MCF 10A (cell line): ENCODE measurements around the gene ZNF41. TPM values are rescaled to one million over a fixed set of nuclear protein-coding genes. Genes with fewer than 3 reads are reported as not detected.

Source experiments
- BruUV-seq: library from RNA; stranded (reverse); fragments of 400-500 nt; replicated peaks from 2 replicates; lab custom pipeline; 2021; lab: Mats Ljungman, UMichigan
- CTCF ChIA-PET: fragments of 300-600 bp; sonication (Branson Sonifier 250); formaldehyde crosslinking; extraction: SDS; loops from one replicate; lab custom pipeline; 2021; ENCODE audit warnings: antibody characterized with exemption, inconsistent platforms; lab: Yijun Ruan, JAX
- POLR2A ChIA-PET: fragments of 300-600, 350-650 bp; sonication (Branson Sonifier 250); formaldehyde crosslinking; extraction: SDS; loops from one replicate; lab custom pipeline; 2020; ENCODE audit warnings: antibody characterized with exemption, inconsistent platforms; lab: Yijun Ruan, JAX
- DNase-seq: peaks from one replicate; pipeline ENCODE4 v3.0.0-alpha.2; 2018; ENCODE audit not compliant: unreplicated experiment
- H3K27ac Mint-ChIP-seq: one replicate; pipeline ENCODE4 v1.8.0; 2022; ENCODE audit warnings: mild to moderate bottlenecking, low read depth, mixed read lengths; ENCODE audit not compliant: unreplicated experiment
- H3K27me3 Mint-ChIP-seq: one replicate; pipeline ENCODE4 v1.8.0; 2022; ENCODE audit warnings: mixed read lengths; ENCODE audit not compliant: insufficient read depth, unreplicated experiment
- H3K36me3 Mint-ChIP-seq: one replicate; pipeline ENCODE4 v1.8.0; 2022; ENCODE audit warnings: mild to moderate bottlenecking, moderate library complexity, mixed read lengths; ENCODE audit not compliant: insufficient read depth, unreplicated experiment
- H3K4me1 Mint-ChIP-seq: one replicate; pipeline ENCODE4 v1.8.0; 2022; ENCODE audit warnings: mixed read lengths; ENCODE audit not compliant: insufficient read depth, unreplicated experiment
- H3K4me3 Mint-ChIP-seq: one replicate; pipeline ENCODE4 v1.8.0; 2022; ENCODE audit warnings: mild to moderate bottlenecking, moderate library complexity, mixed read lengths; ENCODE audit not compliant: unreplicated experiment
- H3K9me3 Mint-ChIP-seq: one replicate; pipeline ENCODE4 v1.8.0; 2022; ENCODE audit warnings: mixed read lengths; ENCODE audit not compliant: unreplicated experiment
- CTCF ChIP-seq: fragments of 200-600 bp; IDR thresholded peaks from one replicate; pipeline ENCODE4 v1.8.0; 2022; ENCODE audit warnings: antibody characterized with exemption, mild to moderate bottlenecking; ENCODE audit not compliant: unreplicated experiment
- intact Hi-C: fragments of 100-400 bp; cut with micrococcal nuclease; formaldehyde crosslinking; loops from 2 replicates; pipeline ENCODE4 v1.14.1; 2022
- total RNA-seq: library from RNA; stranded (reverse); gene quantifications from 2 replicates; pipeline ENCODE4 v1.2.3, GENCODE V29; 2022

Gene ZNF41
- total RNA-seq, 1 experiment from 2014 or later, result 7.0 TPM

DNA sequence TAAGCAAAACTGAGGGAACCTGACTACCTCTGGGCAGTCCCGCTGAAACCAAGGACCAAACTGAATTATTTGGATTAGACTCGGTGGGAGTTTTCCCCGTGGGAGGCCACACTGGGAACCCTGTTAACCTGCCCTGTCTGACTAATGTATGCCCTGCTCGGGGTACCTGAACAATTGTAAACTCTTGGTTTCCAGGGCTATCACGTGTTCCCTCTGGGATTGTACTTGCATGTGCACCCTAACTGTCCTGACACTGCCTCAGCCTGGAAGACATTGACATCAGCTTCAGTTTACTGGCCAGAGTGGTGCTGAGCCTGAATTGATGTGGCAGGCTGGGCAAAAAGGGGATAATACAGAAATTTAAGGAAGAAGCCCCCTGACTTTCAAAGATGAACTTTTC lies 20.1 kb upstream of the ZNF41 start:
- BruUV-seq, result no TSS peak
- DNase-seq, result no peak
- H3K27ac Mint-ChIP-seq, result no peak overlapping the region
- POLR2A ChIA-PET, result interaction anchor here (1.5 kb wide), 1 partner anchor 20 kb away, joined by 3 read pairs; no protein-coding TSS in a partner anchor
- H3K27me3 Mint-ChIP-seq, result no peaks in the 10 kb centered on the region
- no peak for TF ChIP-seq CTCF
- CTCF ChIA-PET, result no interaction called here
- intact Hi-C loops, result no loop called here
- no peak overlapping the region for H3K4me3 Mint-ChIP-seq
- no peaks in the 10 kb centered on the region for H3K9me3 Mint-ChIP-seq
- no peaks in the 10 kb centered on the region for H3K36me3 Mint-ChIP-seq
- no peaks in the 10 kb centered on the region for H3K4me1 Mint-ChIP-seq

- intact Hi-C loops, result no loop called here
- H3K4me1 Mint-ChIP-seq, result no peaks in the 10 kb centered on the region
- TF ChIP-seq CTCF, result no peak
- ChIA-PET CTCF (interaction anchor here (0.6 to 3.9 kb wide), 3 partner anchors 13 to 462 kb away, joined by 3 to 26 read pairs (median 5); no protein-coding TSS in a partner anchor), POLR2A (interaction anchor here (1.5 kb wide), 1 partner anchor 20 kb away, joined by 3 read pairs; no protein-coding TSS in a partner anchor)
- no peaks in the 10 kb centered on the region for H3K27me3 Mint-ChIP-seq
- BruUV-seq, result no TSS peak
- DNase-seq, result peak; percentile 59
- H3K9me3 Mint-ChIP-seq, result no peaks in the 10 kb centered on the region
- no peaks in the 10 kb centered on the region for H3K36me3 Mint-ChIP-seq
- H3K4me3 Mint-ChIP-seq, result no peak overlapping the region
- H3K27ac Mint-ChIP-seq, result no peak overlapping the region
Observed at GRCh38 chrX:47502316-47503125, 19.5 kb upstream of the ZNF41 start.

DNA sequence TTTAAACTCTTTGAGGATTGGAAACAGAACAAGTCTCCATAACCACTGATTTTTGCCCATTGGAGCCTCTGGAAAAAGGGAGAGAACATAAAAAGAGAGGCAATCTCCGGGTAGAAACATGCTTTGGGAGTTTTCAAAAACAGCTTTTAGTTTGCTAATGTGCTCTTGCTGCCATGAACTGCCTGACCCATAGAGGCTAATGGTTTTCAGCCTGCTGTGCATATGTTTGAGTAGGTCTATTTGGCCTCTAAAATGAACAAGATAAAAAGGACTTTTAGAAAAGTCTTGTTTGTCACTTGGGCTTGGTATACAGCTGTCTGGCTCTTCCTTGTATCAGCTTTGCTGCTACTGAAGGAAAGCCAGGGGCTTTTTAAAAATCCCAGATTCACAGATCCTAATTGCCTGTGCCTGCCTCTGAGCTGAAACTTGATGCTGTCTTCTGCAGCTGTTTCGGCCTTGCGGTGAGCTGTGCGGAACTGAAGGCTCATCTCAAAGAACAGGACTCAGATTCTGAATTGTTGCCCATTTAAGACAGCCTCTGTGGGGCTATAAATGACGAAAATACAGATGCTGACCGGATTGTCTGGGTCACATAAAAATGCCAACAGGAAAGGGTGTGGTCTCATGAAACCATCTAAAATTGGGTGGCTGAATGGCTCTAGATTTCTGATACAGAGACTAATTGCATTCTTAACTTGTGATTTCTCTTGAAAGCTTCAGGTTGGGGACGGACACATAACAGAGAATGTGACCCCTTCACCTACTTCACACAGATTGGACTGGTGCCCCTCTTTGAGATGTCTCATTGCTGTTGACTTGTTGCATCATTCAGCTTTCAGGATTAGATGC lies 18.4 kb upstream of the ZNF41 start:
- H3K27ac Mint-ChIP-seq, result no peak overlapping the region
- POLR2A ChIA-PET, result interaction anchor here (0.6 to 1.5 kb wide), 5 partner anchors 14 to 31 kb away, joined by 3 to 8 read pairs (median 5); no protein-coding TSS in a partner anchor
- CTCF ChIA-PET, result interaction anchor here (0.6 to 3.9 kb wide), 8 partner anchors 14 to 463 kb away, joined by 3 to 26 read pairs (median 3); no protein-coding TSS in a partner anchor
- no peak overlapping the region for H3K4me3 Mint-ChIP-seq
- H3K9me3 Mint-ChIP-seq, result no peaks in the 10 kb centered on the region
- intact Hi-C loops, result no loop called here
- no peaks in the 10 kb centered on the region for H3K27me3 Mint-ChIP-seq
- peak; percentile 75 for DNase-seq
- TF ChIP-seq CTCF, result no peak
- H3K36me3 Mint-ChIP-seq, result no peaks in the 10 kb centered on the region
- H3K4me1 Mint-ChIP-seq, result no peaks in the 10 kb centered on the region
- no TSS peak for BruUV-seq
